ENCODE results near the gene NKAPD1. TPM values are rescaled to one million over a fixed set of nuclear protein-coding genes. Genes with fewer than 3 reads are reported as not detected.

NKAPD1 gene
- polyA plus RNA-seq, 1 experiment, result 23.2 TPM

DNA sequence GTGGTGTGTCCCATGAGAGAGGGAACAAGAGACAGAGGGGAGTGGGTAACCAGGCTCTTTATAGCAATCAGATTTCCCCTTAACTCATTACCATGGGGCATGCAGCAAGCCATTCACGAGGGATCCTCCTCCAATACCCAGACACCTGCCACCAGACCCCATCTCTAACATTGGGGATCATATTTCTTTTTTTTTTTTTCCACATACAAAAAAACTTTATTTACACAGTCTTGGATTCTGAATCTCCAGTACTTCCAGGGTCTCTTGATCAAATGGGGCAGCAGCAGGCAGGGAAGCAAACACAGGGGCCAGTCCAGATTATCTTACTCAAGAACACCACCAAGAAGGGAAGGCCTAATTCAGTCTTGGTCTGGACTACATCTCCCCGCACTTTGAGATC lies 44.6 kb upstream of the NKAPD1 start:
- no peak for DNase-seq (ENCODE audit: low read depth, low spot score)
- Histone ChIP-seq H3K27ac (ENCODE audit: low read depth, low read length) (no peak overlapping the region), H3K4me3 (ENCODE audit: low read depth, low read length) (no peak overlapping the region), H3K9me3 (ENCODE audit: control insufficient read depth, insufficient read depth, low read length) (no peaks in the 10 kb centered on the region; the same call in 1 of the 2 replicates), H3K27me3 (ENCODE audit: control insufficient read depth, insufficient read depth, low read length) (no peaks in the 10 kb centered on the region)
- POLR2A ChIA-PET, result no interaction called here
- CTCF ChIA-PET, result no interaction called here
- TF ChIP-seq, protein P1, sequence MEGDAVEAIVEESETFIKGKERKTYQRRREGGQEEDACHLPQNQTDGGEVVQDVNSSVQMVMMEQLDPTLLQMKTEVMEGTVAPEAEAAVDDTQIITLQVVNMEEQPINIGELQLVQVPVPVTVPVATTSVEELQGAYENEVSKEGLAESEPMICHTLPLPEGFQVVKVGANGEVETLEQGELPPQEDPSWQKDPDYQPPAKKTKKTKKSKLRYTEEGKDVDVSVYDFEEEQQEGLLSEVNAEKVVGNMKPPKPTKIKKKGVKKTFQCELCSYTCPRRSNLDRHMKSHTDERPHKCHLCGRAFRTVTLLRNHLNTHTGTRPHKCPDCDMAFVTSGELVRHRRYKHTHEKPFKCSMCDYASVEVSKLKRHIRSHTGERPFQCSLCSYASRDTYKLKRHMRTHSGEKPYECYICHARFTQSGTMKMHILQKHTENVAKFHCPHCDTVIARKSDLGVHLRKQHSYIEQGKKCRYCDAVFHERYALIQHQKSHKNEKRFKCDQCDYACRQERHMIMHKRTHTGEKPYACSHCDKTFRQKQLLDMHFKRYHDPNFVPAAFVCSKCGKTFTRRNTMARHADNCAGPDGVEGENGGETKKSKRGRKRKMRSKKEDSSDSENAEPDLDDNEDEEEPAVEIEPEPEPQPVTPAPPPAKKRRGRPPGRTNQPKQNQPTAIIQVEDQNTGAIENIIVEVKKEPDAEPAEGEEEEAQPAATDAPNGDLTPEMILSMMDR (IDR thresholded peaks at IDR 0.05; ENCODE audit: low read depth, low read length), result no peak

DNA sequence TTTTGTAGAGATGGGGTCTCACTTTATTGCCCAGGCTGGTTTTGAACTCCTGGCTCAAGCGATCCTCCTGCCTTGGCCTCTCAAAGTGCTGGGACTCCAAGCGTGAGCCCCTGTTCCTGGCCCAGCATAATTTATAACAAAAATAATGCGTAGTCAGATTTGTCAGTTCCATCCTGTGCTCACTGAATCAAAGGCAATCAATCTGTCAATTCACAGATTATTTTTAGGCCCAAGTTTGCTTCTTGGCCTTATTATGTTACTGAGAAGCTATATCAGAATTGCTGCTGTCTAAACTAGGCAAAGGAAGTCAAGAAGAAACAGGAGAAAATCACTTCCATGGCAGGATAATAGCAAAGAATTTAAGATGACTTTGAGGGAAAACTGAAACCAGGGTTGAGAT lies 40.2 kb upstream of the NKAPD1 start:
- no peaks in the 10 kb centered on the region for H3K27me3 ChIP-seq (ENCODE audit: control insufficient read depth, insufficient read depth, low read length)
- H3K27ac ChIP-seq (ENCODE audit: low read depth, low read length), result no peak overlapping the region
- ChIA-PET POLR2A (interaction anchor here (0.6 kb wide), 1 partner anchor 15 kb away, joined by 6 read pairs; no protein-coding TSS in a partner anchor), CTCF (no interaction called here)
- no peaks in the 10 kb centered on the region for H3K9me3 ChIP-seq (ENCODE audit: control insufficient read depth, insufficient read depth, low read length)
- TF ChIP-seq, protein P1 (IDR thresholded peaks at IDR 0.05; ENCODE audit: low read depth, low read length), result no peak
- DNase-seq (ENCODE audit: low read depth, low spot score), result no peak
- no peak overlapping the region for H3K4me3 ChIP-seq (ENCODE audit: low read depth, low read length)

- ChIA-PET POLR2A (no interaction called here), CTCF (no interaction called here)
- Histone ChIP-seq H3K27ac (ENCODE audit: low read depth, low read length) (no peak overlapping the region), H3K4me3 (ENCODE audit: low read depth, low read length) (no peak overlapping the region), H3K9me3 (ENCODE audit: control insufficient read depth, insufficient read depth, low read length) (no peaks in the 10 kb centered on the region), H3K27me3 (ENCODE audit: control insufficient read depth, insufficient read depth, low read length) (no peaks in the 10 kb centered on the region)
- DNase-seq (ENCODE audit: low read depth, low spot score), result no peak
- TF ChIP-seq, protein P1 (IDR thresholded peaks at IDR 0.05; ENCODE audit: low read depth, low read length), result no peak
Observed at GRCh38 chr11:112037527-112037926, 36.6 kb upstream of the NKAPD1 start.

DNA sequence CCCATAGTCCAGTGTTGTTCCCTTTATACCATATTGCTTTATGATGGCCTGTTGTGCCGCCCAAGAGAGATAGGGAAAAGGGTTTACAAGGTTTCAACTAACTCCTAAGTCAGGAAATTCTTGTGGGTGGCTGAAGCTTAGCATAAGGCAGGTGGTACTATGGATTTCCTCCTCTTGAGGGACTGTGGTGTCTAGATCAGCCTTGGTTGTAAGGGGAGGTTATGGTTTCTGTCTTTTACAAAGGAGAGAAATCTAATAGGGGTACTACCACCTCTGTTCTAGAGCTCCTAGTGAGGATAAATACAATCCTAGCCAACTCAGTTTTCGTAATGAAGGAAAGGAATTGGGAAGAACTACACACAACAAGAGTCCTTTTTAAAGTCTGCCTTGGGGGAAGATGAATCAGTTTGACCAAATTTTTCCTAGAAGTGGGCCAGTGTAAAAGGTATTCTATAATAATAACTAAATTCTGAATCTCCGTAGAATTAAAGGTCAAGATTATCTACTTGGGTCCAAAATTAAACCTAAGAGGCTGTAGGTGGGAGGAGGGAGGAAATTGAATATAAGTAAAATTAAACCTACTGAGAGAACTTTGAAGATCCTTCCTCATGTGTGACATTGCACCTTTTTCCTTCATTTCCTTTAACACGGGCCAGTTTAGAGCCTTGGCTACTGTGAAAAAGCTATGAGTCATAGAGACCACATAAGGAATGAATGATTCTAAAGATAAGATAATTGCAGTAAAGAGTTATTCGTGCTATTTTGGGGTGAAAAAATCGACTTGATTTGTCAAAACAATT lies 31.7 kb upstream of the NKAPD1 start:
- no peak for DNase-seq (ENCODE audit: low read depth, low spot score)

GRCh38 chr11:112042961-112043304 lies 31.2 kb upstream of the NKAPD1 start:
- TF ChIP-seq, protein P1 (IDR thresholded peaks at IDR 0.05; ENCODE audit: low read depth, low read length), result no peak
- POLR2A ChIA-PET, result no interaction called here
- Histone ChIP-seq H3K9me3 (ENCODE audit: control insufficient read depth, insufficient read depth, low read length) (no peaks in the 10 kb centered on the region), H3K27me3 (ENCODE audit: control insufficient read depth, insufficient read depth, low read length) (no peaks in the 10 kb centered on the region), H3K27ac (ENCODE audit: low read depth, low read length) (no peak overlapping the region), H3K4me3 (ENCODE audit: low read depth, low read length) (no peak overlapping the region)
- DNase-seq (ENCODE audit: low read depth, low spot score), result no peak
- CTCF ChIA-PET, result no interaction called here

More for the DNA sequence above, 31.7 kb upstream of the NKAPD1 start:
- ChIA-PET POLR2A (no interaction called here), CTCF (interaction anchor here (0.5 kb wide), 1 partner anchor 99 kb away, joined by 5 read pairs; no protein-coding TSS in a partner anchor)
- Histone ChIP-seq H3K27me3 (ENCODE audit: control insufficient read depth, insufficient read depth, low read length) (no peaks in the 10 kb centered on the region), H3K9me3 (ENCODE audit: control insufficient read depth, insufficient read depth, low read length) (no peaks in the 10 kb centered on the region), H3K27ac (ENCODE audit: low read depth, low read length) (no peak overlapping the region), H3K4me3 (ENCODE audit: low read depth, low read length) (no peak overlapping the region)
- TF ChIP-seq, protein P1 (IDR thresholded peaks at IDR 0.05; ENCODE audit: low read depth, low read length), result no peak

All from AG04450 (cell line).